OCI-LY7 (cell line): ENCODE measurements around the gene FKBP10. TPM values are rescaled to one million over a fixed set of nuclear protein-coding genes. Genes with fewer than 3 reads are reported as not detected.

Source experiments
- BruUV-seq: library from RNA; stranded (reverse); fragments of 400-500 nt; replicated peaks from 2 replicates; lab custom pipeline; 2021; lab: Mats Ljungman, UMichigan
- CTCF ChIA-PET: fragments of 300-600 bp; sonication (Branson Sonifier 250); formaldehyde crosslinking; loops from one replicate; lab custom pipeline; 2022; ENCODE audit warnings: antibody characterized with exemption; ENCODE audit not compliant: unreplicated experiment; lab: Charles Lee
- POLR2A ChIA-PET: fragments of 300-600 bp; sonication (Branson Sonifier 250); formaldehyde crosslinking; loops from one replicate; lab custom pipeline; 2022; ENCODE audit warnings: antibody characterized with exemption; lab: Charles Lee
- DNase-seq: peaks from one replicate; pipeline ENCODE4 v3.0.0-alpha.2; 2015; ENCODE audit warnings: low spot score
- H2AFZ ChIP-seq: fragments of 200-600 bp; sonication (generic), shearing (Covaris generic); 2 replicates; pipeline ENCODE4 v1.6.1; 2014; ENCODE audit warnings: mild to moderate bottlenecking, antibody characterized with exemption, low read length, moderate library complexity
- H3K27ac ChIP-seq: fragments of 200-600 bp; sonication (generic); 2 replicates; pipeline ENCODE4 v1.5.1; 2014; ENCODE audit warnings: mixed run types, low read depth, mild to moderate bottlenecking, moderate library complexity, low read length, inconsistent platforms; ENCODE audit not compliant: poor library complexity, severe bottlenecking
- H3K36me3 ChIP-seq: fragments of 200-600 bp; sonication (generic); 2 replicates; pipeline ENCODE4 v1.6.1; 2014; ENCODE audit warnings: mild to moderate bottlenecking, antibody characterized with exemption, low read length, moderate library complexity, mixed read lengths; ENCODE audit not compliant: insufficient read depth
- H3K4me1 ChIP-seq: fragments of 200-600 bp; sonication (generic); 2 replicates; pipeline ENCODE4 v1.5.1; 2014; ENCODE audit warnings: mild to moderate bottlenecking, low read length; ENCODE audit not compliant: insufficient read depth, poor library complexity, severe bottlenecking
- H3K4me2 ChIP-seq: fragments of 200-600 bp; sonication (generic); 2 replicates; pipeline ENCODE4 v1.6.1; 2014; ENCODE audit warnings: mild to moderate bottlenecking, low read length
- H3K4me3 ChIP-seq: fragments of 200-600 bp; sonication (generic); 2 replicates; pipeline ENCODE4 v1.5.1; 2014; ENCODE audit warnings: mild to moderate bottlenecking, low read depth, low read length; ENCODE audit not compliant: poor library complexity, severe bottlenecking
- H3K79me2 ChIP-seq: fragments of 200-600 bp; sonication (generic); 2 replicates; pipeline ENCODE4 v1.6.1; 2016; ENCODE audit warnings: low read depth, mild to moderate bottlenecking, low read length, moderate library complexity, mixed read lengths; ENCODE audit not compliant: insufficient read depth
- H3K9me2 ChIP-seq: fragments of 200-600 bp; sonication (generic); 2 replicates; pipeline ENCODE4 v1.6.1; 2016; ENCODE audit warnings: mild to moderate bottlenecking, low read length, mixed read lengths; ENCODE audit not compliant: insufficient read depth
- H3K9me3 ChIP-seq: fragments of 200-600 bp; sonication (generic); 2 replicates; pipeline ENCODE4 v1.6.1; 2014; ENCODE audit warnings: mild to moderate bottlenecking, mixed run types, low read length, mixed read lengths
- H4K20me1 ChIP-seq: fragments of 200-600 bp; sonication (generic); 2 replicates; pipeline ENCODE4 v1.6.1; 2014; ENCODE audit warnings: mild to moderate bottlenecking, antibody characterized with exemption, low read length, moderate library complexity, mixed read lengths; ENCODE audit not compliant: insufficient read depth
- CTCF ChIP-seq: fragments of 200-600 bp; sonication (generic); conservative IDR thresholded peaks from 2 replicates; pipeline ENCODE4 v1.5.1; 2014; ENCODE audit warnings: mild to moderate bottlenecking, antibody characterized with exemption, low read length, moderate library complexity, mixed read lengths
- EZH2phosphoT487 ChIP-seq: fragments of 200-600 bp; sonication (generic); IDR thresholded peaks from 2 replicates; pipeline ENCODE4 v1.6.1; 2018; ENCODE audit warnings: low read depth, borderline replicate concordance, mild to moderate bottlenecking, mixed run types, antibody characterized with exemption, low read length, moderate library complexity, mixed read lengths
- intact Hi-C: fragments of 100-400 bp; cut with micrococcal nuclease; formaldehyde crosslinking; loops from one replicate; pipeline ENCODE4 v1.10.0; 2022; ENCODE audit not compliant: unreplicated experiment
- total RNA-seq, 2 experiments: library from RNA; depleted of rRNA in 1 of 2; stranded (reverse); fragments of >200 nt in 1 of 2; shearing (Covaris generic) in 1 of 2; gene quantifications; 2 replicates each; pipeline ENCODE4 v1.2.3, GENCODE V29; 2014 to 2022

The FKBP10 gene
- total RNA-seq, 2 experiments from 2014 or later, result 1.5 to 7.8 TPM

- no peaks in the 10 kb centered on the region for H3K79me2 ChIP-seq
- intact Hi-C loops, result no loop called here
- no peak overlapping the region for H2AFZ ChIP-seq
- BruUV-seq, result no TSS peak
- no peak for TF ChIP-seq CTCF
- TF ChIP-seq EZH2phosphoT487, result no peak
- peaks cover 17% of the 10 kb centered on the region for H3K4me1 ChIP-seq
- no peaks in the 10 kb centered on the region for H3K9me2 ChIP-seq
- no peaks in the 10 kb centered on the region for H4K20me1 ChIP-seq
- H3K4me3 ChIP-seq, result no peak overlapping the region
- H3K9me3 ChIP-seq, result no peaks in the 10 kb centered on the region
- ChIA-PET CTCF (interaction anchor here (1.7 kb wide), 1 partner anchor 9 kb away, joined by 7 read pairs; the partner anchor contains the start of gene JUP), POLR2A (no interaction called here)
- no peak overlapping the region for H3K4me2 ChIP-seq
- H3K27ac ChIP-seq, result no peak overlapping the region
- DNase-seq, result no peak
- no peaks in the 10 kb centered on the region for H3K36me3 ChIP-seq
Observed at GRCh38 chr17:41777574-41778188, 35.1 kb upstream of the FKBP10 start.

- no peak overlapping the region for H3K4me2 ChIP-seq
- H4K20me1 ChIP-seq, result no peaks in the 10 kb centered on the region
- no peak overlapping the region for H3K4me3 ChIP-seq
- peaks cover 21% of the 10 kb centered on the region for H3K4me1 ChIP-seq
- ChIA-PET CTCF (no interaction called here), POLR2A (interaction anchor here (0.6 kb wide), 1 partner anchor 323 kb away, joined by 7 read pairs; no protein-coding TSS in a partner anchor)
- H3K27ac ChIP-seq, result no peak overlapping the region
- TF ChIP-seq EZH2phosphoT487 (no peak), CTCF (no peak)
- BruUV-seq, result no TSS peak
- H2AFZ ChIP-seq, result no peak overlapping the region
- H3K36me3 ChIP-seq, result no peaks in the 10 kb centered on the region
- H3K79me2 ChIP-seq, result no peaks in the 10 kb centered on the region
- no peaks in the 10 kb centered on the region for H3K9me3 ChIP-seq
- intact Hi-C loops, result no loop called here
- H3K9me2 ChIP-seq, result no peaks in the 10 kb centered on the region
- no peak for DNase-seq
Observed at GRCh38 chr17:41779954-41780353, 32.9 kb upstream of the FKBP10 start.

DNA sequence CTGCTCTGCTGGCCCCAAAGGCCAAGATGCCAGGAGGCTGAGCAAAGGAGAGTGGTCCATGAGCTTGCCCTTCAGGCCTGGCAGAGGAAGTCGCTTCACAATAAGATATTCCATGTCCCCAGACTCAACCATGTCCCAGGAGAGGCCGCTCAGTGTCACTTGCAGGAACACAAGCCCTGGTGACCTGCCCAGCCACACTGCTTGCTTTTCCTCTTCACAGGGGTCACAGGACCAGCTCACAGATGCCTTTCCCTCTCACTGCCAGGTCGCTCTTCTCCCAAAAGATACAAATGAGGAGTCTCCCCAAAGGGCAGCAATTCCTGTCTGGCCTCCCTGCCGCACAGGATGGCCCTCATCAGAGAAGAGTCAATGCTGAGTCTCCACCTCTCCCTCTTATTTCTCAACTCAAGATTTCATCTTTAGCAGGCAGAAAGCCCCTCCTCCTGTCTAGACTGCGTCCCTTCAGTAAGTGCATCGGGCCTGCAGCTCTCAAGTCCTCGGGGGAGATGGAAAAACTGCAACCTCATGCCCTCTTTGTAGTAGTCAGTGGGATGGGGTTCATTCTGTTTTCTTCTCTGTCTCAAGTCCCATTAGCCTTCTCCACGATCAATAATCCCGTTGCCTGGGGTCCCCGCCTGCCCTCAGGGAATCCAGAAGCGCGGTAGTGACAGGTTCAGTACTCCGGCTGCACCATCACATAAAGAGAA lies 31.2 kb upstream of the FKBP10 start:
- Histone ChIP-seq H2AFZ (no peak overlapping the region), H3K4me2 (no peak overlapping the region), H3K79me2 (no peaks in the 10 kb centered on the region), H3K36me3 (no peaks in the 10 kb centered on the region), H3K4me3 (no peak overlapping the region), H3K4me1 (peaks cover 34% of the 10 kb centered on the region), H4K20me1 (no peaks in the 10 kb centered on the region), H3K9me2 (no peaks in the 10 kb centered on the region), H3K9me3 (no peaks in the 10 kb centered on the region), H3K27ac (no peak overlapping the region)
- POLR2A ChIA-PET, result no interaction called here
- no peak for TF ChIP-seq EZH2phosphoT487
- TF ChIP-seq CTCF, result no peak
- no peak for DNase-seq
- intact Hi-C loops, result no loop called here
- CTCF ChIA-PET, result no interaction called here
- BruUV-seq, result no TSS peak
